HepG2 (cell line): ENCODE results near the gene FOSL2. TPM values are rescaled to one million over a fixed set of nuclear protein-coding genes. Genes with fewer than 3 reads are reported as not detected.
A peak's percentile ranks its signal among the peaks of the same experiment; 100 is the strongest.

Source experiments
- BCL6 ChIP-seq: IDR thresholded peaks from 2 replicates; pipeline ENCODE4 v1.6.1; 2016; ENCODE audit warnings: missing genetic modification reagents, missing compliant biosample characterization
- GATAD1 ChIP-seq: IDR thresholded peaks from 2 replicates; pipeline ENCODE4 v1.6.1; 2016; ENCODE audit warnings: missing genetic modification reagents, missing compliant biosample characterization
- GZF1 ChIP-seq: sonication (generic); formaldehyde crosslinking; IDR thresholded peaks from 2 replicates; pipeline ENCODE4 v1.5.1; 2020; ENCODE audit warnings: mild to moderate bottlenecking, missing genetic modification reagents
- KLF13 ChIP-seq: sonication (generic); formaldehyde crosslinking; IDR thresholded peaks from 2 replicates; pipeline ENCODE4 v1.4.0; 2020; ENCODE audit warnings: mild to moderate bottlenecking, missing genetic modification reagents
- MLLT10 ChIP-seq: sonication (generic); formaldehyde crosslinking; IDR thresholded peaks from 2 replicates; pipeline ENCODE4 v1.4.0; 2020; ENCODE audit warnings: missing genetic modification reagents
- NCOA5 ChIP-seq: sonication (generic); formaldehyde crosslinking; IDR thresholded peaks from 2 replicates; pipeline ENCODE4 v1.4.0; 2020; ENCODE audit warnings: missing genetic modification reagents
- NR1H2 ChIP-seq: sonication (generic); formaldehyde crosslinking; IDR thresholded peaks from 2 replicates; pipeline ENCODE4 v1.8.1; 2022; ENCODE audit warnings: low read depth, missing genetic modification reagents, borderline replicate concordance
- NR2F6 ChIP-seq, 2 experiments: IDR thresholded peaks; 2 replicates each; pipeline ENCODE4 v1.6.1; 2016; ENCODE audit warnings: antibody characterized with exemption in 1 of 2, mild to moderate bottlenecking in 1 of 2
- REPIN1 ChIP-seq: sonication (generic); formaldehyde crosslinking; IDR thresholded peaks from 2 replicates; pipeline ENCODE4 v1.8.0; 2022; ENCODE audit warnings: missing genetic modification reagents, low read depth, mild to moderate bottlenecking, borderline replicate concordance
- SALL2 ChIP-seq: sonication (generic); formaldehyde crosslinking; IDR thresholded peaks from 2 replicates; pipeline ENCODE4 v1.8.1; 2023; ENCODE audit warnings: mild to moderate bottlenecking, missing genetic modification reagents, inconsistent platforms
- SMAD1 ChIP-seq: sonication (generic); formaldehyde crosslinking; IDR thresholded peaks from 2 replicates; pipeline ENCODE4 v1.4.0; 2020; ENCODE audit warnings: missing genetic modification reagents, low read depth, mild to moderate bottlenecking, borderline replicate concordance
- SRSF1 ChIP-seq: fragments of 200-400 bp; formaldehyde crosslinking; optimal IDR thresholded peaks from 2 replicates; pipeline ENCODE3; 2017; ENCODE audit warnings: mild to moderate bottlenecking, low read depth, low read length, moderate library complexity
- TBP ChIP-seq: sonication (generic); formaldehyde crosslinking; IDR thresholded peaks from 2 replicates; pipeline ENCODE4 v1.5.0; 2020; ENCODE audit warnings: missing genetic modification reagents
- ZBTB1 ChIP-seq: sonication (generic); formaldehyde crosslinking; IDR thresholded peaks from 2 replicates; pipeline ENCODE4 v1.4.0; 2020; ENCODE audit warnings: missing genetic modification reagents, borderline replicate concordance
- ZMYM4 ChIP-seq: sonication (generic); formaldehyde crosslinking; IDR thresholded peaks from 2 replicates; pipeline ENCODE4 v1.8.1; 2023; ENCODE audit warnings: mild to moderate bottlenecking, missing genetic modification reagents
- ZNF343 ChIP-seq: sonication (generic); formaldehyde crosslinking; IDR thresholded peaks from 2 replicates; pipeline ENCODE4 v1.4.0; 2020; ENCODE audit warnings: mild to moderate bottlenecking, missing genetic modification reagents
- ZNF776 ChIP-seq: sonication (generic); formaldehyde crosslinking; IDR thresholded peaks from 2 replicates; pipeline ENCODE4 v1.4.0; 2020; ENCODE audit warnings: mild to moderate bottlenecking, missing genetic modification reagents
- polyA plus RNA-seq, 8 experiments: library from polyadenylated mRNA; depleted of rRNA in 3 of 8; stranded (reverse) in 7 of 8; unstranded in 1 of 8; fragments of >200 nt; fragmentation: Illumina TruSeq in 4 of 8; extraction: Trizol in 4 of 8; gene quantifications; 2 replicates each; pipeline versions ENCODE4 v1.2.1 to v1.2.3, GENCODE V29; 2011 to 2016; ENCODE audit warnings: low read depth in 4 of 8, missing spikeins in 1 of 8, mixed read lengths in 1 of 8; ENCODE audit not compliant: insufficient read depth in 1 of 8
- total RNA-seq, 5 experiments: library from RNA; depleted of rRNA; stranded (reverse); fragments of >200 nt; fragmentation: Illumina TruSeq; extraction: Trizol; gene quantifications; 2 replicates each; pipeline ENCODE4 v1.2.3, GENCODE V29; 2016; ENCODE audit warnings: low read depth in 1 of 5
- TF ChIP-seq, protein P1 (sequence below), 2 experiments: sonication (generic) in 1 of 2; formaldehyde crosslinking in 1 of 2; IDR thresholded peaks; 2 replicates each; pipeline versions ENCODE4 v1.5.1 to v1.6.1; 2011 to 2020; ENCODE audit warnings: borderline replicate concordance in 1 of 2, low read depth in 1 of 2, low read length in 1 of 2, mild to moderate bottlenecking in 1 of 2, missing genetic modification reagents in 1 of 2, moderate library complexity in 1 of 2
- TF ChIP-seq, protein P2 (sequence below): sonication (generic); formaldehyde crosslinking; IDR thresholded peaks from 2 replicates; pipeline ENCODE4 v1.5.0; 2020; ENCODE audit warnings: missing genetic modification reagents
- TF ChIP-seq, protein P3 (sequence below): sonication (generic); formaldehyde crosslinking; IDR thresholded peaks from 2 replicates; pipeline ENCODE4 v1.8.1; 2023; ENCODE audit warnings: mild to moderate bottlenecking, missing genetic modification reagents, borderline replicate concordance
- TF ChIP-seq, protein P4 (sequence below): IDR thresholded peaks from 2 replicates; pipeline ENCODE4 v1.6.1; 2012; ENCODE audit warnings: inconsistent platforms
- TF ChIP-seq, protein P5 (sequence below): sonication (generic); formaldehyde crosslinking; IDR thresholded peaks from 2 replicates; pipeline ENCODE4 v1.5.0; 2020; ENCODE audit warnings: missing genetic modification reagents, mild to moderate bottlenecking, borderline replicate concordance
- TF ChIP-seq, protein P6 (sequence below): sonication (generic); formaldehyde crosslinking; IDR thresholded peaks from 2 replicates; pipeline ENCODE4 v1.4.0; 2020; ENCODE audit warnings: missing genetic modification reagents, borderline replicate concordance

FOSL2 gene
- total and polyA plus RNA-seq, 2 of the 13 experiments (the other 11 are each of a cell fraction or from before 2014, with no cell fraction given): 3.4 to 18.1 TPM

DNA sequence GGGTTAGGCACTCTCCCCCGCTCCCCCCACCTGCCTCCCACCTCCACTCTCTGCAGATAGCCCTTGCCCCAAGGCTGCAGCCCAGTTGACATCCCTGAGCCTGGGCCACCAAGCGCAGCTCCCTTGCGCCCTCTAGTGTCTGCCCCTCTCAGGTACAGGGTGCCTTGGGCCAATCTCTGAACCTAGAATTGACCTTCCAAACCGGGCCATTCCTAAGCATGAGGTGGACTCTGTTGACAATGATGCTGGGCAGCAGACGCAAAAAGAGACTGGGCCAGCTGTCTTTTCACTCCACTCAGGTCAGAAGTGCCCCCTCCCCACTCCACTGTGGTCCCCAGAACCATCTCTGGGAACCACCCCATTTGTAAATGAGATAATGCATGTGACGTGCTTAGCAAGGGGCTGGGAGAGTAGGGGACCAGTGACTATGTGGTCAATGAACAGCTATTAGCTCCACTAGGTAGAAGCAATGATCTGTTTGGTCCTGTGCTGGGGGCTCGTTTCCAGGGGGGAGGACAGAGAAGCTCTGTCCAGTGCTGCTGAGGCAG lies 60.0 kb downstream of the FOSL2 start (continued):
- TF ChIP-seq NCOA5 (CRISPR knock-in tag) (no peak), ZMYM4 (CRISPR knock-in tag) (no peak), ZNF776 (CRISPR knock-in tag) (peak; percentile 74; the same call in 1 of the 2 replicates), SRSF1 (no peak), GZF1 (CRISPR knock-in tag) (no peak), NR1H2 (no peak), KLF13 (CRISPR knock-in tag) (no peak), SALL2 (CRISPR knock-in tag) (no peak), ZBTB1 (CRISPR knock-in tag) (no peak), TBP (CRISPR knock-in tag) (no peak), ZNF343 (CRISPR knock-in tag) (no peak), MLLT10 (CRISPR knock-in tag) (no peak), BCL6 (CRISPR knock-in tag) (0 out of 2 replicates have a peak, but pooled peaks have one; percentile 3), SMAD1 (no peak), NR2F6 (IDR thresholded peaks at IDR 0.05) (no peak; the same call in 1 of the 2 replicates), NR2F6 (CRISPR knock-in tag; IDR thresholded peaks at IDR 0.05) (peak; percentile 53), GATAD1 (CRISPR knock-in tag) (0 out of 2 replicates have a peak, but pooled peaks have one; percentile 40), REPIN1 (no peak)
- TF ChIP-seq, protein P1, sequence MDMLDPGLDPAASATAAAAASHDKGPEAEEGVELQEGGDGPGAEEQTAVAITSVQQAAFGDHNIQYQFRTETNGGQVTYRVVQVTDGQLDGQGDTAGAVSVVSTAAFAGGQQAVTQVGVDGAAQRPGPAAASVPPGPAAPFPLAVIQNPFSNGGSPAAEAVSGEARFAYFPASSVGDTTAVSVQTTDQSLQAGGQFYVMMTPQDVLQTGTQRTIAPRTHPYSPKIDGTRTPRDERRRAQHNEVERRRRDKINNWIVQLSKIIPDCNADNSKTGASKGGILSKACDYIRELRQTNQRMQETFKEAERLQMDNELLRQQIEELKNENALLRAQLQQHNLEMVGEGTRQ (IDR thresholded peaks at IDR 0.05; ENCODE audit: low read depth, low read length): no peak
- TF ChIP-seq, protein P1 (CRISPR knock-in tag; IDR thresholded peaks at IDR 0.05; ENCODE audit: borderline replicate concordance): no peak
- TF ChIP-seq, protein P2, sequence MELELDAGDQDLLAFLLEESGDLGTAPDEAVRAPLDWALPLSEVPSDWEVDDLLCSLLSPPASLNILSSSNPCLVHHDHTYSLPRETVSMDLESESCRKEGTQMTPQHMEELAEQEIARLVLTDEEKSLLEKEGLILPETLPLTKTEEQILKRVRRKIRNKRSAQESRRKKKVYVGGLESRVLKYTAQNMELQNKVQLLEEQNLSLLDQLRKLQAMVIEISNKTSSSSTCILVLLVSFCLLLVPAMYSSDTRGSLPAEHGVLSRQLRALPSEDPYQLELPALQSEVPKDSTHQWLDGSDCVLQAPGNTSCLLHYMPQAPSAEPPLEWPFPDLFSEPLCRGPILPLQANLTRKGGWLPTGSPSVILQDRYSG (CRISPR knock-in tag): no peak
- TF ChIP-seq, protein P3, sequence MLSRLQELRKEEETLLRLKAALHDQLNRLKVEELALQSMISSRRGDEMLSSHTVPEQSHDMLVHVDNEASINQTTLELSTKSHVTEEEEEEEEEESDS: no peak
- TF ChIP-seq, protein P4, sequence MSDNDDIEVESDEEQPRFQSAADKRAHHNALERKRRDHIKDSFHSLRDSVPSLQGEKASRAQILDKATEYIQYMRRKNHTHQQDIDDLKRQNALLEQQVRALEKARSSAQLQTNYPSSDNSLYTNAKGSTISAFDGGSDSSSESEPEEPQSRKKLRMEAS: peak; percentile 26; the same call in 1 of the 2 replicates
- TF ChIP-seq, protein P5, sequence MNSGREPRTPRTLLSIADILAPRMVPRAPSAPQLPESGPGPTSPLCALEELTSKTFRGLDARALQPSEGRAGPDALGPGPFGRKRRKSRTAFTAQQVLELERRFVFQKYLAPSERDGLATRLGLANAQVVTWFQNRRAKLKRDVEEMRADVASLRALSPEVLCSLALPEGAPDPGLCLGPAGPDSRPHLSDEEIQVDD (CRISPR knock-in tag): no peak
- TF ChIP-seq, protein P6, sequence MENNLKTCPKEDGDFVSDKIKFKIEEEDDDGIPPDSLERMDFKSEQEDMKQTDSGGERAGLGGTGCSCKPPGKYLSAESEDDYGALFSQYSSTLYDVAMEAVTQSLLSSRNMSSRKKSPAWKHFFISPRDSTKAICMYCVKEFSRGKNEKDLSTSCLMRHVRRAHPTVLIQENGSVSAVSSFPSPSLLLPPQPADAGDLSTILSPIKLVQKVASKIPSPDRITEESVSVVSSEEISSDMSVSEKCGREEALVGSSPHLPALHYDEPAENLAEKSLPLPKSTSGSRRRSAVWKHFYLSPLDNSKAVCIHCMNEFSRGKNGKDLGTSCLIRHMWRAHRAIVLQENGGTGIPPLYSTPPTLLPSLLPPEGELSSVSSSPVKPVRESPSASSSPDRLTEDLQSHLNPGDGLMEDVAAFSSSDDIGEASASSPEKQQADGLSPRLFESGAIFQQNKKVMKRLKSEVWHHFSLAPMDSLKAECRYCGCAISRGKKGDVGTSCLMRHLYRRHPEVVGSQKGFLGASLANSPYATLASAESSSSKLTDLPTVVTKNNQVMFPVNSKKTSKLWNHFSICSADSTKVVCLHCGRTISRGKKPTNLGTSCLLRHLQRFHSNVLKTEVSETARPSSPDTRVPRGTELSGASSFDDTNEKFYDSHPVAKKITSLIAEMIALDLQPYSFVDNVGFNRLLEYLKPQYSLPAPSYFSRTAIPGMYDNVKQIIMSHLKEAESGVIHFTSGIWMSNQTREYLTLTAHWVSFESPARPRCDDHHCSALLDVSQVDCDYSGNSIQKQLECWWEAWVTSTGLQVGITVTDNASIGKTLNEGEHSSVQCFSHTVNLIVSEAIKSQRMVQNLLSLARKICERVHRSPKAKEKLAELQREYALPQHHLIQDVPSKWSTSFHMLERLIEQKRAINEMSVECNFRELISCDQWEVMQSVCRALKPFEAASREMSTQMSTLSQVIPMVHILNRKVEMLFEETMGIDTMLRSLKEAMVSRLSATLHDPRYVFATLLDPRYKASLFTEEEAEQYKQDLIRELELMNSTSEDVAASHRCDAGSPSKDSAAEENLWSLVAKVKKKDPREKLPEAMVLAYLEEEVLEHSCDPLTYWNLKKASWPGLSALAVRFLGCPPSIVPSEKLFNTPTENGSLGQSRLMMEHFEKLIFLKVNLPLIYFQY (CRISPR knock-in tag): peak; percentile 67; the same call in 1 of the 2 replicates
